Stimulated activated CD4-positive, alpha-beta T cell treated with anti-CD3 and anti-CD28 coated beads, Interleukin-2, amount 100 ng/mL, for 4 hours (primary cell): ENCODE data around the gene AGPS.

ENCODE experiments used
- DNase-seq: peaks from one replicate; pipeline ENCODE4 v3.0.0-alpha.2; 2020; ENCODE audit warnings: low read depth

Gene AGPS

DNA sequence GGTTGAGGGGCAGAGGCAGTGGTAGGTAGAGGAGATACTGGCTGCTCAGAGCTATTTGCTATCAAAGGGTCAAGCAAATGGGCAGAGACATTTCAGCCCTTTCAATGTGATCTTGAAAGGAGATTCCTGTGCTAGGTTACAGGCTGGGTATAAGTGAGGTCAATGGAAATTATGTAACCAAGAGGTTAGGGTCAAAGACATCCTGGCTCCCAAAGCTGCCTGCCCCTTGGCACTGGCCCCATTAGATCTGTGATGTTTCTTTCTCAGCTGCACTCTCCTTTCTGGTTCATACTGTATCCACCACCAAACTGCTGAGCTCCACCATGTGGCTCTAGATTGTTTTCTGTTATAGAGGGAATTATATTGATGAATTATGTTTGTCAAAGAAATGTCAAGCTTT, 200.4 kb downstream of the AGPS start:
- DNase-seq = no peak

DNA sequence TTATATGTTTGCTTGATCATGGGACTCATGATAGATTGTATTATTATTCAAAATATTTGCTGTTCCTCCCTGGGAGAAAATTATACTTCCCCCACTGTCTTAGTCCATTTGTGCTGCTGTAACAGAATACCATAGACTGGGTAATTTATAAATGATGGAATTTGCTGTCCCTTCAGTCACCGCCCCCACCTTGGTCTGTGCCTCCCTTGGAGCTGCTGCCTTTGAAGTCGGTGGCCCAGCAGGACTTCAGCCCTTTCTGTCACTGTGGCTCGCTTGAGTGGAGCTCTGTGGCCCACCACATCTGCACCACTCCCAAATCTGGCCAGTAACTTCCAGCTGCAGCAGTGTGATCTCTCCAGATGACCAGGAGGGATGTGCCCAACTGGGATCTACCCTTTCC, 200.8 kb downstream of the AGPS start:
- no peak for DNase-seq
